Measurements from ENCODE around the gene GNG12. TPM values are rescaled to one million over a fixed set of nuclear protein-coding genes. Genes with fewer than 3 reads are reported as not detected.

GNG12 gene
- total RNA-seq, 1 donor from 2014 or later = 0.08 TPM

DNA sequence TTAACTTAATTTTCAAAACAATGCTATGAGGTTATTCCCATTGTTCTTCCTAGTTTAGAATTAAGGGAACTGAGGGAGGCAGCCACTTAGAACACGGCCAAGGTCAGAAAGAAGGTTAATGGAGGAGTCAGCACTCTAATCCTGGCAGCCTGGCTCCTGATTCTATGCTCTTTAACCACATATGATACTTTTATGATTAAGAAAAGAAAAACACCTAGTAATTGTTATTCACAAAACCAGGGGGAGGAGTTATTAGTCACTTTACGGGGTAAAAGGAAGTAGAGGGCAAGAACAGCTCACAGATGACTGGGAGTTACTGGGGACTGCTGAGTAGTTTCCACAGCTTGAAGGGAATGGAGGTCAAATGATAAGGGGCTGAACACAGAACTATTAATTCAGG, 109.6 kb downstream of the GNG12 start:
- Mint-ChIP-seq H3K9me3 (no peaks in the 10 kb centered on the region), H3K27ac (no peak overlapping the region), H3K4me1 (ENCODE audit: low read depth) (peaks cover 6% of the 10 kb centered on the region), H3K36me3 (ENCODE audit: low read depth) (no peaks in the 10 kb centered on the region), H3K27me3 (ENCODE audit: insufficient read depth) (peaks cover 2% of the 10 kb centered on the region), H3K4me3 (no peak overlapping the region)
- intact Hi-C loops (cut with micrococcal nuclease) = no loop called here
- DNase-seq (ENCODE audit: low spot score) = no peak

DNA sequence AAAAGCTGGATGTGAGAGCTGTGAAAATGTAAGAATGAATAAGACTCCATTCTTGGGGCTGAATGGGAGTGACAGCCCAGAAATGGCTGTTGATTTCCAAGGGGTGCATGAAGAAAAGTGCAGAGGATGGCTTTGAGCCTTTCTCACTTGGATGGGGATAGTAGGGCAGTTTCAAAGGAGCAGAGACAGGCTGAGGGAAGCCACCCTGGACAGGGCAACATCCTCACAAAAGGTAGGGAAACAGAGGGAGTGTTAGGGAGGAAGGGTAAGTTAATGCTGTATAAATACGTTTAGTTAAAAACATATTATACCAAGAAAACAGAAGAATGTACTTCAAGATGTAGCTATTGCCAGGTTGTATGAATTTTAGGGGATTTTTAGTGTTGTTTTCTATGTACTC, 110.1 kb downstream of the GNG12 start:
- Mint-ChIP-seq H3K9me3 (no peaks in the 10 kb centered on the region), H3K27ac (no peak overlapping the region), H3K4me1 (ENCODE audit: low read depth) (peaks cover 6% of the 10 kb centered on the region), H3K27me3 (ENCODE audit: insufficient read depth) (peaks cover 2% of the 10 kb centered on the region), H3K4me3 (no peak overlapping the region), H3K36me3 (ENCODE audit: low read depth) (no peaks in the 10 kb centered on the region)
- intact Hi-C loops (cut with micrococcal nuclease) = no loop called here
- no peak for DNase-seq (ENCODE audit: low spot score)

DNA sequence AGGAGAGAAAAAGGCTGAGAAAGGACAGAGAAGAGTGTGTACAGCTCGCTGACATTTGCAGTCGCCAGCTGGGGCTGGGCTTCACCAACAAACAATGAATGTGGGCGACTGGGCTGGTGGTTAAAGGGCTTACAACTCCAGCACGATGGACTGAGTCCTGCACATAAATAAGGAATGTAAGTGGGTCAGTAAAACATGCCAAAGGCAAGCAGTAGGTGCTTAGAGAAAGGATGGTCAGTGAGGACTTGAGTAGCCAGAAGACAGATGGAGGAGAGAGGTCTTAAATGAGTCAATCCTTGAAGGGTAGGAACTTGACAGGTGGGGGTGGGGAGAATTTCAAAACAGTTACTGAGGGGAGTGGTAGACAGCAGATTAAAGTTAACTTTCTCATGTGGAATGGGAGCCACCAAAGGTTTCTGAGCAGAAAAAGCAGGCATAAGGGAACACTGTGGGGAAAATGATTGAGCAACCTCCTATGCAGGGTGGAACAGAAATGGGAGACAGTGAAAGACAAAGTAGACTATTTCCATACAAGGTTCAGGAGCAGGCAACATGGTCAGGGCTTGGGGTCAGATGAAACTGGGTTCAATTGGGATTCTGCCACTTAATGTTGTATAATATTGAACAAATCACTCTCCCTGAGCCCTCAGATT, 110.8 kb downstream of the GNG12 start:
- Mint-ChIP-seq H3K36me3 (ENCODE audit: low read depth) (no peaks in the 10 kb centered on the region), H3K4me3 (no peak overlapping the region), H3K9me3 (no peaks in the 10 kb centered on the region), H3K4me1 (ENCODE audit: low read depth) (peaks cover 6% of the 10 kb centered on the region), H3K27me3 (ENCODE audit: insufficient read depth) (peaks cover 2% of the 10 kb centered on the region), H3K27ac (no peak overlapping the region)
- no peak for DNase-seq (ENCODE audit: low spot score)
- intact Hi-C loops (cut with micrococcal nuclease) = no loop called here

DNA sequence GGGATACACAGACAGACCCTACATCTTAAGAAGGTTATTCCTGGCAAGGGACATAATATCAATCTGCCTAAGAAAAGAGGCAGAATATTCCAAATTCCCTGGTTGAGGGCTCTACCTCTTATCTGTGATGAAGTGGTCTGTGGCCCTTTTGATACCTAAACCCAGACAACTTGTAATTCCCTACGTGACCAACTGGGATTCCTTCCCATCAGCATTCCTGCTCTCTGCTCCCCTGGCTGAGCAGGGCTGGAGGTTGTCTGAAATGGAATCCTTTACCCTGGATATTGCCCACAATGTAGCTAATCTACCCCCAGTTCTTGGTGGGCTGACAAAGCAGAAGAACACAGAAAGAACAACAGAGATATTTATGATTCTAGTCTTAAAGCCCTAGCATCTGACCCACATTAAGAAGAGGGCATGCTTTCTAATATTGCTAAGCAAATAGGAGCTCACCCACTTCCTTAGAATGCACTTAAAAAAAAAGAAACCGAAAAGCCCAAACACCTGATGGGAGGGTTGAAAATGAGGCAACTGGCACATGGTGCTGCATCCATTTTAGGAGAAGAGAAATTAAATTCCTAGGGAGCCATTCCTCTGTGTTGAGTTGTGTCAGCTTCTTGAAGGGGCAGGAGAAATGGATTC, 111.5 kb downstream of the GNG12 start:
- intact Hi-C loops (cut with micrococcal nuclease) = no loop called here
- H3K27me3 Mint-ChIP-seq (ENCODE audit: insufficient read depth) = peaks cover under 1% of the 10 kb centered on the region
- no peaks in the 10 kb centered on the region for H3K36me3 Mint-ChIP-seq (ENCODE audit: low read depth)
- peaks cover 6% of the 10 kb centered on the region for H3K4me1 Mint-ChIP-seq (ENCODE audit: low read depth)
- no peak for DNase-seq (ENCODE audit: low spot score)
- no peak overlapping the region for H3K27ac Mint-ChIP-seq
- H3K4me3 Mint-ChIP-seq = no peak overlapping the region
- H3K9me3 Mint-ChIP-seq = no peaks in the 10 kb centered on the region

DNA sequence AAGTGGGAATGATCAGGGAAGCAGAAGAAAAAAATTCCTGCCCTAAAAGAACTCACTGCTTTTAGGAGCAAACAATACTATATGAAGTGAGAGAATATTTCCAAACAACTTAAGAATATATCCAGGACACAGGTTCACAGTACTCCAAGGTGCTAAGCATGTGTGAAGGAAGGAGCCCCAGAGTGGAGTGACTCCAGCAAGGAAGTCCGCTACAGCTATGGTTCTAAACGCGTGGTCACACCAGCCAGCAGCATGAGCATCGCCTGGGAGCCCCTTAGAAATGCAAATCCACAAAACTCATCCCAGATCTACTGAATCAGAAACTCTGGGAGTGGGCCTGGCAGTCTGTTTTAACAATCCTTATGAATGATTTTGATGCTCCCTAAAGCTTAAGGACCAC, 112.2 kb downstream of the GNG12 start:
- Mint-ChIP-seq H3K27ac (no peak overlapping the region), H3K36me3 (ENCODE audit: low read depth) (no peaks in the 10 kb centered on the region), H3K4me3 (no peak overlapping the region), H3K27me3 (ENCODE audit: insufficient read depth) (peaks cover 2% of the 10 kb centered on the region), H3K9me3 (no peaks in the 10 kb centered on the region), H3K4me1 (ENCODE audit: low read depth) (peaks cover 3% of the 10 kb centered on the region)
- intact Hi-C loops (cut with micrococcal nuclease) = no loop called here
- DNase-seq (ENCODE audit: low spot score) = no peak

DNA sequence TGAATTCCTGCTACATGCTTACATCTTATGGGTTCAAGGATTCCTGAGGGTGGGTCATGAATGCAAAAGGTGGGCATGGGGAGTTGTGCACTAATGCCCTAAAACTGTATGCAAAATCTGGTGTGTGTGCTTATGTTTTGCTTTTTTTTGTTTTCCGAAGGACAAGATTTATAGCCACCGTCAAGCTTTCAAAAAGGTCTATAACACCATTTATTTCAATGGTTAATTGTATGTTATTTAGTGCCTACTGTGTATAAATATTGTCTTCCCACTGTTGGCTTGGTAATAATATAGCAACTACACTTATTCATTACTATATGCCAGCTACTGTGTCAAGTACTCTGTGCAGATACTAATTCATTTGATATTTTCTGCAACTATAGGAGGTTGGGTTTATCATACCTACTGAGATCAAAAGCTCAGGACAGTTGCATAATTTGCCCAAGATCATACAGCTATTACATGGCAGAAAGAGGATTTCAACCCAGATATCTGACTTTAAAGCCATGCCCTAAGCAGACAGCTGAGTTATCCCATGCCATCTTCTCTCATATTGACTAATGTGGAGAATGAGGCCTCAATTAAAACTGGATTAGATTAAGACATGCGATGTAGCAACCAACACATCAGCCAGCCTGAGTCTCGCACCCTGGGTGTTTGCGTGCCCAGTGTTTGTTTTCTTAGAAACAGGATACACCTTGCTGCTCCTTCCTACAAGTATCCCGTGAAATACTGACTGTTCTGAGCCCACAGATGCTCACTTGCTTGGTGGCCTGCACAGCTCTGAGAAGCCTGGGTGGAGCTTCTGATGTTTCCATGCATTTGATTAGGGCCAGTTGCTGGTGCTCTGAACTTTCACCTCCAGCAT, 113.7 kb downstream of the GNG12 start:
- Mint-ChIP-seq H3K9me3 (no peaks in the 10 kb centered on the region), H3K27ac (no peak overlapping the region), H3K27me3 (ENCODE audit: insufficient read depth) (peaks cover 2% of the 10 kb centered on the region), H3K4me3 (no peak overlapping the region), H3K36me3 (ENCODE audit: low read depth) (no peaks in the 10 kb centered on the region), H3K4me1 (ENCODE audit: low read depth) (no peaks in the 10 kb centered on the region)
- intact Hi-C loops (cut with micrococcal nuclease) = no loop called here
- DNase-seq (ENCODE audit: low spot score) = no peak

DNA sequence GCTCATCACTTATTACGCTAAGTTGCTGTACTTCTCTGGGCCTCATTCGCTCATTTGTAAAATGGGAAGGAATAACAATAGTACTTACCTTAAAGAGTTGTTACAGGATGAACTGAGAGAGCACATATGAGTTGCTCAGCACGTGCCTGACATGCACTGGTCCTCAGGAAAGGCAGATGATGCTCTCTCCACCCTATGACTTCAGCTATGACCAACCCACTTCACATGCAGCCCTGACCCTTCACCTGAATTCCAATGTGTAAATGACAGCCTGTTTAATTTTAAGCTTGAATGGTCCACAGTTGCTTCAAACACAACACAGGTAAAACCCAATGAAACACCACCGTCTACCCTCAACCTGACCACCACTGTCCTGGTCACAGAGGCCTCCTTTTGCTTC, 115.4 kb downstream of the GNG12 start:
- H3K4me1 Mint-ChIP-seq (ENCODE audit: low read depth) = no peaks in the 10 kb centered on the region
- no peaks in the 10 kb centered on the region for H3K9me3 Mint-ChIP-seq
- no peak overlapping the region for H3K4me3 Mint-ChIP-seq
- peaks cover 2% of the 10 kb centered on the region for H3K27me3 Mint-ChIP-seq (ENCODE audit: insufficient read depth)
- intact Hi-C loops (cut with micrococcal nuclease) = no loop called here
- H3K36me3 Mint-ChIP-seq (ENCODE audit: low read depth) = no peaks in the 10 kb centered on the region
- no peak for DNase-seq (ENCODE audit: low spot score)
- H3K27ac Mint-ChIP-seq = no peak overlapping the region

DNA sequence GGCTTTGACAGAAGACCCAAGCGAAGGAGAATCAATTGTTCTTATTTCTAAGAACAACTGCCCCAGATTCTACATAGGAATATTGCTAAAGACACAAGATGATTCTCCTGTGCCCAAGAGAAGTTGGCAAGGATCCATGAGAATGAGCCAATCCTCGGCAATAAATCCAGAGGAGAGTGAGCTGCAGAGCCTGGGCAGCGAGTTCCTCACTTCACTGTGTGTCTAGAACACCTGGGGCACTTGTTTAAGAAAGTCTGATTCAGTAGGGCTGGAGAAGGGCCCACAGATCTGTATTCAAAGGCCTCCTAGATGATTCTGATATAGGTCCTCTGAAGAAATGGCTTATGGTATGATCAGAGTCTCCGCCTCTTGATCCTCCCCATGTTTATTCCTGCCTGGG, 116.5 kb downstream of the GNG12 start:
- Mint-ChIP-seq H3K9me3 (no peaks in the 10 kb centered on the region), H3K4me3 (no peak overlapping the region)

DNA sequence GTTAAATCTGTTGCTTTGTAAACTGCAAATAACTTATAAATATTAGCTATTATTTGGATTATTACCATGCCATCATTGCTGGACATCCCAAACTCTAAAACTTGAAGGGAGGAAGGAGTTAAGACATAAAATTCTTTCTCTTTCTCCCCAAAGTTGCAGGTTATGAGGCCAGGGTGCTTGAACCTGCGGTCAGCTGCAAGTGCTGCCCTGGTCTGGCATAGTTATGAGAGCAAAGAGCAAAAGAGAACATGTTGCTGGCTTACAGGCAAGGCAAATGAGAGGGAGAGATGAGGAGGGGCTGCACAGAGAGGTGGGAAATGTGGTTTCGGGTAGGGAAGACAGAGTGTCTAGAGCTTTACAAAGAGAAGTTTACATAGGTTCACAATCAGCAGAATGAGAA, 117.4 kb downstream of the GNG12 start:
- Mint-ChIP-seq H3K4me3 (no peak overlapping the region), H3K27ac (no peak overlapping the region), H3K36me3 (ENCODE audit: low read depth) (no peaks in the 10 kb centered on the region), H3K9me3 (no peaks in the 10 kb centered on the region), H3K27me3 (ENCODE audit: insufficient read depth) (peaks cover 5% of the 10 kb centered on the region), H3K4me1 (ENCODE audit: low read depth) (peaks cover 7% of the 10 kb centered on the region)
- intact Hi-C loops (cut with micrococcal nuclease) = no loop called here
- no peak for DNase-seq (ENCODE audit: low spot score)

More for the DNA sequence above, 116.5 kb downstream of the GNG12 start:
- intact Hi-C loops (cut with micrococcal nuclease) = no loop called here
- Mint-ChIP-seq H3K4me1 (ENCODE audit: low read depth) (no peaks in the 10 kb centered on the region), H3K36me3 (ENCODE audit: low read depth) (no peaks in the 10 kb centered on the region), H3K27ac (no peak overlapping the region), H3K27me3 (ENCODE audit: insufficient read depth) (peaks cover 2% of the 10 kb centered on the region)
- no peak for DNase-seq (ENCODE audit: low spot score)

DNA sequence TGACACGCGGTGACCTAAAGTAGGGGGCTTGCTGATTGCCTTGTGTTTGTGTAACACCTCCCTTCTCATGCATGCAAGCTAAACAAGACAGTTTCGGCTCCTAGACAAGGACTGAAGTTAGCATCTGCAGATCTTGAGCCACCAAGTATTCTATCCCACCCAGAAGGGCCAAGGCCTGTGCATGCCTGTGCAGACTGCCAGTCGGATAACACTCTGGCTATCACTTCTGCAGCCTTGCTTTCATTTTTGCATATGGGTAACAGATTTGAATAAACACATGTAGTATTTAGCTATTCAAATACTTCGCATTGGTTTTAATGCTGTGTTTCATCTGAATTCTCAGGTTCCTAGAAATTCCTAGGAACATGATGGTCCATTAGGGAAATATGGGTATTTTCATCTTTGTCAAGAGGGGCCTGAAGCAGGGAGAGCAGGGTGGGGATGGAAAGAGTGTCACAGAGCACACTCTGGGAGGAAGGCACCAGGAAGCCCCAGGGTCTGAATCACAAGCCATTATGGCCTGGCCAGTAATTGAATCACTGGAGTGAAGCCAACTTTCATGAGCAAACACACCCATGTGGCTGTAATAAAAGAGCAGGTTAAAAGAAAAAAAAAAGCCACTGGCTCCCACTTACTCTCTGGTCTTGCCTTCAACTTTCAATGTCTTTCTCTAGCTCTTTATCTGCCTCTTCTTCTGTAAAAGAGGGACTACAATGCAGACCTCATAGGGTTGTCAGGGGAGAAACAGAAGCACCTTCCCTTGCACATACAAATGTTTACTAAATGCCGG, 120.0 kb downstream of the GNG12 start:
- DNase-seq (ENCODE audit: low spot score) = no peak
- no peaks in the 10 kb centered on the region for H3K9me3 Mint-ChIP-seq
- no peaks in the 10 kb centered on the region for H3K36me3 Mint-ChIP-seq (ENCODE audit: low read depth)
- H3K27ac Mint-ChIP-seq = no peak overlapping the region
- intact Hi-C loops (cut with micrococcal nuclease) = no loop called here
- H3K4me3 Mint-ChIP-seq = no peak overlapping the region
- H3K27me3 Mint-ChIP-seq (ENCODE audit: insufficient read depth) = peaks cover 5% of the 10 kb centered on the region
- H3K4me1 Mint-ChIP-seq (ENCODE audit: low read depth) = peaks cover 7% of the 10 kb centered on the region

DNA sequence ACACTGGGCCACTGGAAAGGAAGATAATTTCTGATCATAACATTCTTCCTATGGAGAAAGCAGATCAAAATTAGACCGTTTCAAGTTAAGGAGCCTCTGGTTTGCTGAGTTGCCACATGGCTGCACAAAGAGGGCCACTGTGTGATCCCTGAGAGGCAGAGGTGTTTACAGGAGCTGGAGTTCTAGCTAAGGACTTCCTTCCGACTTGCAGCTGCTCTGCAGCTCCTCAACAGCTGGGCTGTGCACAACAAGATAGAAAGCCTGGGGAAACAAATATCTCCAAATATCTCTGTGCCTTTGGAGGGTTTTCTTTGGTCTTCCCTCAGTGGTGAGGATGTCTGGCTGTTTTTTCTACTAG, 121.4 kb downstream of the GNG12 start:
- Mint-ChIP-seq H3K36me3 (ENCODE audit: low read depth) (no peaks in the 10 kb centered on the region), H3K4me1 (ENCODE audit: low read depth) (peaks cover 7% of the 10 kb centered on the region), H3K4me3 (no peak overlapping the region), H3K27me3 (ENCODE audit: insufficient read depth) (peaks cover 5% of the 10 kb centered on the region), H3K27ac (no peak overlapping the region), H3K9me3 (no peaks in the 10 kb centered on the region)
- intact Hi-C loops (cut with micrococcal nuclease) = no loop called here
- DNase-seq (ENCODE audit: low spot score) = no peak

DNA sequence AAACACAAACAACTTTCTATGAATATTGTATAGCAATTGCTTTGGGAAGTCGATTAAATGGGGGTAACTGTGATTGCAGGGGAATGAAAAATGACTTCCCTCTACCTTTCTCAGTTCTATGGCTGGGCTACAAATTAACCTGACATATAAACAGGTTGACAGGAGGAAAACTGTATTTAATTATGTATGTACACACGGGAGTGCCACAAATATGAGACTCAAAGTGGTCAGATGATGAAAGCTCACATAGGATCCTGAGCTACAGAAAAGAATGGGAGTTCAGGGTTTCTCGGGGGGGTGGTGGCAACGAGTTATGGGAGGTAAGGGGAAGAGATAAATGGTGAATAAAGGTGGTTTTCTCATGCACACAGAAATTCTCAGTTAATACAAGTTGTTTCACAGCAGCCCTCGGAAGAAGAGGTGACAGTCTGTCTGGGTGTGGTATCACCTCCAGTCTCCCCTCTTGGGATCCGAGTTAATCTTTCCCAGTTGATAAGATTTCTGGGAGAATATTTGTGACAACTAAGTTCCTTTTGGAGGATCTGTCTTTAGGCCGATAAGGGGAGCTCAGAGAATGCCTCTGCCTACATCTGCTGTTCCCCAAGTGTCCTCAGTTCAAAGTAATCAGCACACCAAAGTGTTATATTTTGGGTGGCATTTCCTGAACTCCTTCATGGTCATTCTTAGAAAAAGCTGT, 122.0 kb downstream of the GNG12 start:
- H3K4me1 Mint-ChIP-seq (ENCODE audit: low read depth) = peaks cover 7% of the 10 kb centered on the region
- no peak overlapping the region for H3K4me3 Mint-ChIP-seq
- no peak for DNase-seq (ENCODE audit: low spot score)
- no peaks in the 10 kb centered on the region for H3K36me3 Mint-ChIP-seq (ENCODE audit: low read depth)
- no peaks in the 10 kb centered on the region for H3K9me3 Mint-ChIP-seq
- no peak overlapping the region for H3K27ac Mint-ChIP-seq
- H3K27me3 Mint-ChIP-seq (ENCODE audit: insufficient read depth) = peaks cover 3% of the 10 kb centered on the region
- intact Hi-C loops (cut with micrococcal nuclease) = no loop called here
